ENCODE data around the gene BNIP1.

The BNIP1 gene

GRCh38 chr5:173213236-173213933 lies 69.1 kb downstream of the BNIP1 start:
- DNase-seq, result no peak

Data from CD4-positive, alpha-beta T cell treated with Interleukin-12 subunit alpha and Interleukin-12 subunit beta, for 1 hour (primary cell).